ENCODE measurements around the gene HIVEP1. TPM values are rescaled to one million over a fixed set of nuclear protein-coding genes. Genes with fewer than 3 reads are reported as not detected.

Gene HIVEP1
- total RNA-seq, 1 donor from 2014 or later = 10.8 TPM

- no peak for DNase-seq (ENCODE audit: low read depth)
Observed at GRCh38 chr6:12047792-12048432, 35.8 kb downstream of the HIVEP1 start.

DNA sequence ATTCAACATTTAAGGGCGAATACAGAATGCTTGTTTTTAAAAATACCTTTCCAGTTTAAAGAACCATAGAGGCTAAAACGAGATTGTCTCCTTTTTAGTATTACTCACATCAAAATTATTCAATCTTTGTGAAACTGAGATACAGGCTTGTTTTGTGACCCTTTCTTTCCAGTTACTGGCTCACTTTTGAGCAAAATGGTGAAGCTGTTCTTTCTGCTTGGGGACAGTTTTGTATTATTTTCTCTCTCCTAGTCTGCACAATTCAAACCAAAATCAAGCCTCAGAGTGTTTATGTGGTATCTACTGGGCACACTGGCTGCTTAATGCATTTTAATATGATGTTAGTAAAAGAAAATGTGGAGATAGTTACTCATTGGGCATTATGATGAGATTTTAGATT is 36.5 kb downstream of the HIVEP1 start:
- DNase-seq (ENCODE audit: low read depth) = no peak

DNA sequence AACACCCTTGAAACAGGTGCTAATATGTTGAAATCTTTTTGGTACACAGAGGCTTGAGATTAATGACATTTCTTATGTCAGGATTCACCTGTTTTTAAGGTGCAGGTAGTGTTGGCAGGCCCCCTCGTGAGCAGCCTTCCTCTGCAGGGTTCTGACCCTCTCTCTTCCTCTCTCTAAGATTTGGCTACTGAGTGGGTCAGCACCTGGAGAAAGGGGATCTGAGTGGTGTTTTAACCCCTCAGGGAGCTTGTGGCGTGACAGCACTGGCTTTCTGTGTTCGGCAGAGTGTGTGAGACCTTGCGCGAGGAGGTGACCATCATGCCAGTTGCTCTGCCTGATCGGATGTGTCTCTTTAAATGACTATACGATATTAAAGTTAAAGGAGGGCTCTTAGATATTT is 37.1 kb downstream of the HIVEP1 start:
- no peak for DNase-seq (ENCODE audit: low read depth)

GRCh38 chr6:12051861-12052368 is 39.8 kb downstream of the HIVEP1 start:
- peak; percentile 37 for DNase-seq (ENCODE audit: low read depth)

- no peak for DNase-seq (ENCODE audit: low read depth)
Observed at GRCh38 chr6:12058172-12058961, 46.3 kb downstream of the HIVEP1 start.

DNA sequence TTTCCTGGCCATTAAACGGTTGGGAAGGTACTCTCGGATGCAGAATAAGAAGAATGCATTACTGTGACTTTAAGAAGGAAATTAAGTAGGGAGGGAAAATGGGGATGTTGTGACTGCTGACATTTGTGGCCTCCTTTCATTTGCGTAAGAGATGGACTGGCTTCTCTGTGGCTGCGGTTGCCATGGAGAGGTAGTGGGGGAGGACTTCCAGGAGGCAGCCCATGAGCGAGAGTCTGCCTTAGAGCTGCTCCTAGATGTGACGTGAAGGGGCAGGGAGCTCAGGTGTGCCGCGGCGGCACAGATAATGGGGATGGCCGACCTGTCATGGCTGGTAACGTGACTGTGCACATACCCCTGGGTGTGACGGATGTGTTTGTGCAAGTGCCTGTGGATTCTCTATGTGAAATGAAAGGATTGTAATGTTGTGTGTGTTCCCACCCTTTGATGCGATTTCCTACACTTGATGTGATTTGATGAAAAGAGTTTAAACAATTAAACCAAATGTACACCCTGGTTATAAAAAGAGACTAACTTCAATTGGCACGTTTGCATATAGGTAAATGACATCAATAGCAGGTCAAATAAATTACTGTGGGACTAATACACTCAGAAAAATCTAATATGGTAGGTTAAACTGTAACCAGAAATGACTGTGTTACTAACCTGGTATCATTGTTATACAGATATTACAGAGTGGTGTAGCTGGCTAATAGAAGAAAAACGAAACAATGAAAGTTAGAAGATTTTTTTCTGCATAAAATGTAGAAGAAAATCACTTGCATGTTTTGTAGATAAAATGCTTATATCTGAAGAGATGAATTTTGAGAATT is 48.9 kb downstream of the HIVEP1 start:
- no peak for DNase-seq (ENCODE audit: low read depth)

GRCh38 chr6:12062605-12063004 is 50.5 kb downstream of the HIVEP1 start:
- DNase-seq (ENCODE audit: low read depth) = no peak

DNA sequence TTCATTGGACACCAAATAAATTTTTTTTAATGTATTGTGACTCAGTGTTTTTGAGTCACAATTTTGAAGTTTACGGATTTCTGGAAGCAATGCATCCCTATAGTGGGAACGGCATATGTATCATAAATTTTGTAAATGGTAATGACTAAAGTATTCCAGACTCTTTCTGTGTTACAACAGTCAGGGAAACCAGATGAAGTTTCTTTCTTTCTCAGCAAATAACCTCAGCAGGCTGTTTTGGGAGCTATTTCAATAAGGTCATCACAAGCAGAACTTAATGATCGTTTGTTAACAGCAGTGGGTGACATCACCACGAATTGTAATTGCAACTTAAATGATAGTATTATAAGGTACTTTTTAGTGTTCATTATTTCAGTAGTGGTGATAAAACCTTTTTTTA is 52.0 kb downstream of the HIVEP1 start:
- DNase-seq (ENCODE audit: low read depth) = no peak

DNA sequence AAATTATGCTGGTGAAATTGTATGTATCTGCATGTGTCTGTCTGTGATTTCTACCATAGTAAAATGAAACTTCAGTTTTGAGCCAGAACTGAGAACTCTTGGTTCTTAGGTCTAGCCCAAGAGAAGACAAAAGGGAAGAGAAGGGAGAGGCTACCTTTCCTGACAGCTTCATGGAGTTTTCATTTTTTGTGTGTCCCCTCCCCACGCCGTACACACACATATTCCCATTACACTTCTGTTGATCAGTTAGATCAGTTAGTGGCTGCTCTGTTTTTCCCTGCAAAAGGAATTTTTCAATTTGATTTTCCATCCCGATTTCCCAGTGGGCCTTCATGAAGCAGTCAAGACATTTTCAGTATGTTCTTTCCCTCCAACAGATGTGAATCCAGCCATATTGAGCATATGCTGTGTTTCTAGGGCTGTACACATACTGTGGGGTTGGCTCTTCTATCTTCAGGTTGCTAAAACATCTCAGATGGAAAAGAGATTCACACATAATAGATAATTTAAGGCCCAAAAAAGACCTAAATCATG is 52.5 kb downstream of the HIVEP1 start:
- DNase-seq (ENCODE audit: low read depth) = no peak

DNA sequence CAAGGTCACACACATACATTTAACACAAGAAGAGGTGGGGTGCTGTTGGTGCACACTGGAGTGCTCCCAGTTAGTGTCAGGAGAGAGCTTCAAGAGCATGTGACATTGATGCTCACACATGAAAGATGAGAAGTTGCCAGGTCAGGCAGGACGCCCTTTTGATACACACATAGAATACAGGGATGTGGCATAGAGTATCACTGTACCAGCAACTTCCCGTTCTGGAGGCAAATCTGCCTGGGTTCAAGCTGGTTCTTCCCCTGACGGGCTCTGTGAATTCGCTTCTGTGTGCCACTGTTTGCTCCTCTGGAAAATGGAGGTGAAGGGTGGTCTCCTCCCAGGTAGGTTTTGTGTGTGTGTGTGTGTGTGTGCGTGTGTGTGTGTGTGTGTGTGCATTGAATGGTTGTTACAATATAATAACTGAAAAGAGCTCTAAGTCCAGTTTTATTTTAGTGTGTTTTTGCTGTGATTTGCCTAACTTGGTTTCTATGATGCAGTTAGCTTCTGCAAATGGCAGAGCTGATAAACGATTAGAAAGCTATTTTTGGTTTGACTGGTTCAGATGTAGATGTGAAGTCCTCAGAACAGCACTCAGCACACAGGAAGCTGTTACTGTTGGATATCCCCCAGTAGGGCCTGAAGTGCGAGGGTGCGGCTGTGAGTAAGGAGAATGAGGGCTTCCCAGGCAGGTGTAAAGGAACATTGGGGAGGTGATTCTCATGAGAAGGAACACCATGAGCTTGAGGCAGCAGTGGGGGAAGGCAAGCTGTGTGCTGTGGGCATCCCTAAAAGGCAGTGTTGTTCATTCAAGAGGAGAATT is 53.4 kb downstream of the HIVEP1 start:
- no peak for DNase-seq (ENCODE audit: low read depth)

- DNase-seq (ENCODE audit: low read depth) = peak; percentile 6
Observed at GRCh38 chr6:12066297-12066696, 54.2 kb downstream of the HIVEP1 start.

DNA sequence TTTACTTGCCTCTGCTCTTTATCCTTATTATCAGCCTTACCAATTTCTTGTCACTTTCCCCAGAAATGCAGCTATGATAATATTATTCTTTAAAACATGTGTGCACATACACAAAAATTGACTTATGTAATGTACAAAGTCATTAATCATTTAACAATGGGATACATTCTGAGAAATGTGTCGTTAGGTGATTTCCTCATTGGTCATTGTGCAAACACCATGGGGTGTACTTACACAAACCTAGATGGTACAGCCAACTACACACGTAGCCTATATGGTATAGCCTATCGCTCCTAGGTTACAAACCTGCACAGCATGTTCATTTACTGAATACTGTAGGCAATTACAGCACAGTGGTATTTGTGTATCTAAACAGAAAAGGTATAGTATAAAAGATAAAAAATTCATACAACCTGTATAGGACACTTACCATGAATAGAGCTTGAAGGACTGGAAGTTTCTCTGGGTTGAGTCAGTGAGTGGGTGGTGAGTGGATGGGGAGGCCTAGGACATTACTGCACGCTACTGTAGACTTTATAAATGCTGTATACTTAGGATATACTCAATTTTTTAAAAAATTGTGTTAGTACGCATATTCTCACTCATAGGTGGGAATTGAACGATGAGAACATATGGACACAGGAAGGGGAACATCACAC is 56.9 kb downstream of the HIVEP1 start:
- no peak for DNase-seq (ENCODE audit: low read depth)

GRCh38 chr6:12069891-12070529 is 57.9 kb downstream of the HIVEP1 start:
- DNase-seq (ENCODE audit: low read depth) = no peak

- no peak for DNase-seq (ENCODE audit: low read depth)
Observed at GRCh38 chr6:12071064-12071615, 59.0 kb downstream of the HIVEP1 start.

- DNase-seq (ENCODE audit: low read depth) = no peak
Observed at GRCh38 chr6:12075067-12075563, 63.0 kb downstream of the HIVEP1 start.

DNA sequence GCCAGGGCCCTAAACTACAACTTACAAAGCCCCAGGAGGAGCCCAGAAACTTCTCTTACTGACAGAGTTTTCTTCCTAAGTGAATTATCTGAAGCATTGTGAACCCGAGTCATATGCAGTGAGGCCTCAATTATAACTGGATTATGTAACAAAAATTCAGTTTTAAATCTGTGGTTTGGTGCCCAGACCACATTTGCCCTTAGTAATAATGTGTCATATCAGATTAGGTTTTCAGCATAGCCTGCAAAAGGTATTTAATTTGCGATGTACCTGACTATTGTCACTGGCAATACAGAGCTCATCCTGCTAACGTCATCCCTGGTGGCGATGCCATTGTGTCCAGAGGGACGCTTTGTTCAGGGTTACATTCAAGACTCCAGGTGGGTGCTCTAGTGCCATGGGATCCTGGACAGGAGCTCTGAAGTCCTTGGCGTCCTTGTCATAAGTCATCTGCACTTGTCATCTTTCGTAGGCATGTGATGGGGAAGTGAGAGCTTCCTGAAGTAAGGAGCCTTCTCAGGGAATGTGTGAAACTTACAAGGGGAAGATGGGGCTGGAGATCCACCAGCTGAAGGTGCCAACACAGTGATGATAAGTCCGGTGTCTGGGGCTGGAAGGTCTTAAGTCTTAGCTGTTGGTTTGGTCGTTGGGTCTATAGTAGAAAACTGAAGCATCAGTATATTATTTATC is 65.1 kb downstream of the HIVEP1 start:
- no peak for DNase-seq (ENCODE audit: low read depth)

DNA sequence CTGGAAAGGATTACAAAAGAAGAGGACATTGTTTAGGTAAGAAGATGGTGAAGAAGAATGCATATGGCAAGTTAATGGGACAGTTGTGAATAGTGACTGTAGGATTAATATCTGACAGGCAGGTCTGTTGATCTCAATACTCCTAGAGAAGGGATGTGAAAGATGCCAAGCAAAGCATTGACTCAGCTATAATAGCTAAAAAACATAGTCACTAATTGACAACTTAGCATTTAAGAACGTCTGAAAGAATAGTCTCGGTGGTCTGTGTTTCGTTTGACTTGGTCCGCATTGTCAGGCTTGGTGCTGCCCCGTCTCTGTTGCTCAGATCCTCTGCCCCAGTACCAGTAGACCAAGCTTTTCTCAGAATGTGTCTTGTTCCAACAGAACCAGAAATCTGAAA is 65.9 kb downstream of the HIVEP1 start:
- no peak for DNase-seq (ENCODE audit: low read depth)

DNA sequence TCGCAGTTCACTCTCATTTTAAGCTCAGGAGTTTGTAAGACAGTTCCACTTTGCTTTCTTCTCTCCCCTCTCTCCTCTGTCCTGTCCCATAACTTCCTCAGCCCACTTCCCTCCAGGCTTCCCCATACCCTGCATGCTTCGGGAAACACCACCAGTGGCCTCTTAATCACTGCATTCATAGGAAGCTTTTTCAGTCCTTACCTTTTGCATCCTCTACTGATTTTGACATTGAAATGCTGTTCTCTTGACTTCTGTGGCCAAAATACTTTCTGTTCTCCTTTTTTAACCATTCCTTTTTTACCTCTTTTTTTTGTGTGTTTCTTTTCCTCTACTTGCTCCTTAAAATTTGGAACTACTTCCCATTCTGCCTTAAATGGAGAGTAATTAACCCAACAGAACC is 69.7 kb downstream of the HIVEP1 start:
- no peak for DNase-seq (ENCODE audit: low read depth)

GRCh38 chr6:12082368-12082767 is 70.3 kb downstream of the HIVEP1 start:
- no peak for DNase-seq (ENCODE audit: low read depth)

Measured in myocyte (in vitro differentiated cells).